Natural killer cell (primary cell): ENCODE results near the gene AFAP1L2. TPM values are rescaled to one million over a fixed set of nuclear protein-coding genes. Genes with fewer than 3 reads are reported as not detected.

Experiments
- ATAC-seq, 3 donors: fragments of 150-1000 bp in 2 of 3; fragments of 200-7000 bp in 1 of 3; cut with Tn5 transposase; 1 replicate in 1 of 3; 2 replicates in 2 of 3; pipeline ENCODE4 v1.10.0; 2021; ENCODE audit warnings: mild to moderate bottlenecking in 2 of 3, moderate library complexity in 2 of 3
- DNase-seq, 2 donors: peaks; one replicate each; pipeline versions ENCODE4 v3.0.0 to v3.0.0-alpha.2; 2013 to 2021; ENCODE audit warnings: mixed read lengths in 1 of 2
- H3K27ac ChIP-seq: one replicate; pipeline ENCODE4 v1.5.1; 2013; ENCODE audit warnings: mild to moderate bottlenecking, low read length
- H3K27me3 ChIP-seq: one replicate; pipeline ENCODE4 v1.6.1; 2013; ENCODE audit warnings: low read length; ENCODE audit not compliant: control insufficient read depth, insufficient read depth
- H3K36me3 ChIP-seq: one replicate; pipeline ENCODE4 v1.6.1; 2013; ENCODE audit warnings: low read length; ENCODE audit not compliant: control insufficient read depth, insufficient read depth
- H3K4me1 ChIP-seq: one replicate; pipeline ENCODE4 v1.6.1; 2013; ENCODE audit warnings: low read length; ENCODE audit not compliant: control insufficient read depth, insufficient read depth
- H3K4me3 ChIP-seq: one replicate; pipeline ENCODE4 v1.5.1; 2013; ENCODE audit warnings: low read length
- H3K9me3 ChIP-seq: one replicate; pipeline ENCODE4 v1.6.1; 2013; ENCODE audit warnings: low read length; ENCODE audit not compliant: control insufficient read depth, insufficient read depth
- H3K27ac Mint-ChIP-seq, 2 donors: one replicate each; pipeline ENCODE4 v1.8.0; 2022; ENCODE audit warnings: mild to moderate bottlenecking in 2 of 2, mixed read lengths in 2 of 2, moderate library complexity in 1 of 2
- H3K27me3 Mint-ChIP-seq, 2 donors: one replicate each; pipeline ENCODE4 v1.8.0; 2022; ENCODE audit warnings: low read depth in 2 of 2, mixed read lengths in 2 of 2
- H3K36me3 Mint-ChIP-seq: one replicate; pipeline ENCODE4 v1.8.0; 2022; ENCODE audit warnings: mixed read lengths
- H3K4me1 Mint-ChIP-seq, 2 donors: one replicate each; pipeline ENCODE4 v1.8.0; 2022; ENCODE audit warnings: mixed read lengths in 2 of 2
- H3K4me3 Mint-ChIP-seq: one replicate; pipeline ENCODE4 v1.8.0; 2022; ENCODE audit warnings: mild to moderate bottlenecking, moderate library complexity, mixed read lengths
- H3K9me3 Mint-ChIP-seq, 2 donors: one replicate each; pipeline ENCODE4 v1.8.0; 2022; ENCODE audit warnings: mixed read lengths in 2 of 2
- CTCF ChIP-seq: fragments of 200-600 bp; IDR thresholded peaks from one replicate; pipeline ENCODE4 v1.8.0; 2022; ENCODE audit warnings: antibody characterized with exemption
- WGBS: methylation state at CpG from one replicate; pipeline ENCODE4 v1.1.7; 2013; ENCODE audit warnings: missing lambda C conversion rate; ENCODE audit not compliant: insufficient coverage; 5-methylcytosine and 5-hydroxymethylcytosine counted together
- intact Hi-C: fragments of 100-400 bp; cut with micrococcal nuclease; formaldehyde crosslinking; loops from one replicate; pipeline ENCODE4 v1.14.2; 2022
- total RNA-seq, 4 donors: library from RNA; stranded (reverse); fragments of 120-200 nt in 1 of 4; gene quantifications; one replicate each; pipeline versions ENCODE4 v1.2.3 to v1.2.4, GENCODE V29; 2013 to 2022

Gene AFAP1L2
- total RNA-seq, 3 donors from 2014 or later (not counting 1 experiment from before 2014, with no cell fraction given) = 0.66 to 2.8 (median 1.3) TPM

DNA sequence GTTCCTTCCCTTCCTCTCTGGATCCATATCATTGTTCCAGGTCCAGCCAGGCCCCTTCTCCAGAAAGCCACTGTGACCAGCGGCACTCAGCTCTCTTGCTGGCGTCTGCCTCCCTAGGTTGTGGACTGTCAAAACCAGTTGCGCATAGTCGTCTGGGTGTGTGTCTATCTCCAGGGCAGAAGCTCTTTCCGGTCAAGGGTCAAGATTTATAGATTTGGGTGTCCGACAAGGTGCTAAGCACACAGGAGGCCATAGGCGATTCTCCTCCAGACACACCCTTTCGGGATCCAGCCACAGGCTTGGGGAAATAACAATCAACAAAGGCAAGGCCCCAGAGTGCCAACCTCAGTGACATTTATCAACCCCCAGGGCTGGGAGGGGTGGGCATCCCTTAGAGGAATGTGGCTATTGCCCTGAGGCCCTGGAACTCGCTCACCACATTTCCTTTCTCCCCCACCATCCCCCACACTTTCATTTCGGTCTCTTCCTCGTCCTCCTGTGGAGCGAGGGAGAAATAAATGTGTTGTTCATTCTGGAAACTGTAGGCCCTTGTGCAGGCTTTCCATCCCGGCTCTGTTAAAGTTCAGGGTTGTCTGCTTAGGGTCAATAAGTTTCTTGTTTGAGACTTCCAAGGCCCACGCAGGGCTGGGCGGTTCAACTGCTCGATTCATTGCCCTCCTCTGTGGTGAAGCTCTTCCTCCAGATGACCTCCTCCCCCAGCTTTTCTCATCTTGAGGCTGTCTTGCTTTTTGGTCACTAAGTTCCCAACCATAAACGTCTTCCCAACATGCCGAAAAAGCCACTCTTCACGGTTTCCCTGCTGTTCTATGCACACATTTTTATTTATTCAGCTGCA is 57.9 kb downstream of the AFAP1L2 start:
- Histone ChIP-seq H3K27ac (no peak overlapping the region), H3K9me3 (no peaks in the 10 kb centered on the region), H3K36me3 (no peaks in the 10 kb centered on the region), H3K27me3 (no peaks in the 10 kb centered on the region), H3K4me1 (no peaks in the 10 kb centered on the region), H3K4me3 (no peak overlapping the region)
- Mint-ChIP-seq H3K27me3 (peaks cover 0 to 9% of the 10 kb centered on the region in 2 donors), H3K4me1 (no peaks in the 10 kb centered on the region), H3K9me3 (no peaks in the 10 kb centered on the region), H3K4me3 (no peak overlapping the region), H3K36me3 (no peaks in the 10 kb centered on the region), H3K27ac (no peak overlapping the region)
- intact Hi-C loops = no loop called here
- DNase-seq = no peak
- WGBS = 84% methylated on average over 15 of the region's 19 CpGs
- no peak for TF ChIP-seq CTCF
- no peak for ATAC-seq

DNA sequence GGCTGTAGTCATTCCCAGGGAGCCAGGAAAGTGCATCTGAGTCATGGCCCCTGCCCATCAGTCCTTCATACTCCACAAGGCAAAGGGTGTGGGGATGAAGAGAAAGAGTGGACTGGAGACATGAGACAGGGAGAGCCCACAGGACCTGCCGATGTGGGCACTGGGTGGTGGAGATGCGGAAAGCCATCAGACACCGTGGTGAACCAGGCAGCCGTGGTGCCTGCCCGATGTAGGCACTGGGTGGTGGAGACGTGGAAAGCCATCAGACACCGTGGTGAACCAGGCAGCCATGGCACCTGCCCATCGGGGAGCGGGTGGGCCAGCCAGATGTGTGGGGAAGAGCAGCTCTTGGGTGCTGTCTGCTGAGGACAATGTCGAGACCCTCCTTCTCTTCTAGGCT is 58.6 kb downstream of the AFAP1L2 start:
- ATAC-seq = no peak
- Mint-ChIP-seq H3K4me1 (no peaks in the 10 kb centered on the region), H3K27ac (no peak overlapping the region), H3K27me3 (peaks cover 0 to 9% of the 10 kb centered on the region in 2 donors), H3K4me3 (no peak overlapping the region), H3K9me3 (no peaks in the 10 kb centered on the region), H3K36me3 (no peaks in the 10 kb centered on the region)
- intact Hi-C loops = no loop called here
- no peak for DNase-seq
- 93% methylated on average over 10 of the region's 10 CpGs for WGBS
- Histone ChIP-seq H3K27ac (no peak overlapping the region), H3K9me3 (no peaks in the 10 kb centered on the region), H3K4me3 (no peak overlapping the region), H3K4me1 (no peaks in the 10 kb centered on the region), H3K27me3 (no peaks in the 10 kb centered on the region), H3K36me3 (no peaks in the 10 kb centered on the region)
- no peak for TF ChIP-seq CTCF

- no peaks in the 10 kb centered on the region for H3K36me3 Mint-ChIP-seq
Measured at GRCh38 chr10:114343623-114344505, 60.4 kb downstream of the AFAP1L2 start.

More at GRCh38 chr10:114343623-114344505, 60.4 kb downstream of the AFAP1L2 start:
- H3K27me3 ChIP-seq = no peaks in the 10 kb centered on the region
- H3K4me3 Mint-ChIP-seq = no peak overlapping the region
- intact Hi-C loops = no loop called here
- no peak overlapping the region for H3K27ac Mint-ChIP-seq
- H3K27ac ChIP-seq = no peak overlapping the region
- no peaks in the 10 kb centered on the region for H3K36me3 ChIP-seq
- no peak for TF ChIP-seq CTCF
- no peaks in the 10 kb centered on the region for H3K4me1 Mint-ChIP-seq
- 77% methylated on average over 11 of the region's 11 CpGs for WGBS
- no peaks in the 10 kb centered on the region for H3K4me1 ChIP-seq
- ATAC-seq = no peak
- H3K4me3 ChIP-seq = no peak overlapping the region
- no peaks in the 10 kb centered on the region for H3K9me3 ChIP-seq
- DNase-seq = no peak
- H3K9me3 Mint-ChIP-seq = no peaks in the 10 kb centered on the region
- peaks cover 0 to 9% of the 10 kb centered on the region in 2 donors for H3K27me3 Mint-ChIP-seq
